Stimulated activated CD8-positive, alpha-beta memory T cell treated with anti-CD3 and anti-CD28 coated beads, Interleukin-15, amount 100 ng/mL, for 4 hours (primary cell): ENCODE results near the gene LRP1.

ENCODE experiments used
- DNase-seq, 2 donors: peaks; one replicate each; pipeline ENCODE4 v3.0.0-alpha.2; 2020; ENCODE audit warnings: low read depth in 2 of 2

Gene LRP1

DNA sequence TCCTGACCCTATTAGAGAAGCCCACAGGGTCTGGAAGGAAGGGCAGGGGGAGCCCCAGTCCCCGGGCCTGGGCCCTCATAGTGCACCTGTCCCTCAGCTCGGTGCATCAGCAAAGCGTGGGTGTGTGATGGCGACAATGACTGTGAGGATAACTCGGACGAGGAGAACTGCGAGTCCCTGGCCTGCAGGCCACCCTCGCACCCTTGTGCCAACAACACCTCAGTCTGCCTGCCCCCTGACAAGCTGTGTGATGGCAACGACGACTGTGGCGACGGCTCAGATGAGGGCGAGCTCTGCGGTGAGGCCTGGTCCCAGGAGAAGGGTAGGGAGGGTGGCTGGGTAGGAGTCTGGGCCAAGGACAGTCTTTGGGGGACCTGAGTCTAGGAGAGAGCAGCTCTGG, 45.4 kb downstream of the LRP1 start:
- DNase-seq, result no peak

- no peak for DNase-seq
Measured at GRCh38 chr12:57175428-57176138, 47.3 kb downstream of the LRP1 start.

DNA sequence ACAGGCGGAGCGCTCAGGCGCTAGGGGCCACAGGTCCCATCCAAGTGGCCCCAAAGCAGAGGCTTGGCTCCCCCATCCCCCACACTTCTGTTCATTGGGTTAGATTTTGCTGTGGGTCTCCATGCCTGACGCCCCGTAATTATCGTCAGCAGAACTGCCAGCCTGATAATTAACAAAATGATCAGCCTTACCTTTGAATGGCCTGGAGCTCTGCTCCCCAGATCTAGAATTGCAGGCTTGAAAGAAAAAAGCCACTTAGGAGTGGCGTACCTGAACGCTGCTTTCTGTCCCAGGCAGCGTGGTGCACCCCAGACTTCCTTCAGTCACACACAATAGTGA, 47.8 kb downstream of the LRP1 start:
- no peak for DNase-seq

DNA sequence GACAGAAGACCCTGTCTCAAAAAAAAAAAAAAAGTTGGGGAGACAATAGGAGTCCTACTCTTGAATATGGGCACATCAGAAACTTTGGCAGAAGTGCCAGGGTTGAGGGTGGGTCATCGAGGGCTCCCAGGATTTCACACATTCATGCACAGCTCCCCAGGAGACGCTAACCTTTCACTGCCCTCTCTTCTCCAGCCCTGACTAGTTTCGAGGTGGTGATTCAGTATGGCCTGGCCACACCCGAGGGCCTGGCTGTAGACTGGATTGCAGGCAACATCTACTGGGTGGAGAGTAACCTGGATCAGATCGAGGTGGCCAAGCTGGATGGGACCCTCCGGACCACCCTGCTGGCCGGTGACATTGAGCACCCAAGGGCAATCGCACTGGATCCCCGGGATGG, 48.6 kb downstream of the LRP1 start:
- no peak for DNase-seq

- no peak for DNase-seq
Measured at GRCh38 chr12:57177354-57177753, 49.1 kb downstream of the LRP1 start.

GRCh38 chr12:57178213-57178612, 49.9 kb downstream of the LRP1 start:
- no peak for DNase-seq

DNA sequence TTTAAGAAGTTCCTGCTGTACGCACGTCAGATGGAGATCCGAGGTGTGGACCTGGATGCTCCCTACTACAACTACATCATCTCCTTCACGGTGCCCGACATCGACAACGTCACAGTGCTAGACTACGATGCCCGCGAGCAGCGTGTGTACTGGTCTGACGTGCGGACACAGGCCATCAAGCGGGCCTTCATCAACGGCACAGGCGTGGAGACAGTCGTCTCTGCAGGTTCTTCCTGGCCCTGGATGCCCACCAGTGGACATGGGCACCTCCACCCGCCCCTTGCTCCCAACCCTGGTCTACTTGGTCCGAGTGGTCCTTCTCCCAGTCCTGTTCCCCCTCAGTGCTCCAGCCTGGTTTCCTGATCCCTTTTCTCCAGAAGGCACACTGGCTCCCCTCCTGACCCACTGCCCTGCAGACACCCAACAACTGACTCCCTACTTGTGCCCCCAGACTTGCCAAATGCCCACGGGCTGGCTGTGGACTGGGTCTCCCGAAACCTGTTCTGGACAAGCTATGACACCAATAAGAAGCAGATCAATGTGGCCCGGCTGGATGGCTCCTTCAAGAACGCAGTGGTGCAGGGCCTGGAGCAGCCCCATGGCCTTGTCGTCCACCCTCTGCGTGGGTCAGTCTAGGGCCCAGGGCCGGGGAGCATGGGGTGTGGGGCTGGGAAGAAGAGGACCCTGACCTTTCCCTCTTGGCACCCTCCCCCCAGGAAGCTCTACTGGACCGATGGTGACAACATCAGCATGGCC, 51.2 kb downstream of the LRP1 start:
- DNase-seq, result no peak

DNA sequence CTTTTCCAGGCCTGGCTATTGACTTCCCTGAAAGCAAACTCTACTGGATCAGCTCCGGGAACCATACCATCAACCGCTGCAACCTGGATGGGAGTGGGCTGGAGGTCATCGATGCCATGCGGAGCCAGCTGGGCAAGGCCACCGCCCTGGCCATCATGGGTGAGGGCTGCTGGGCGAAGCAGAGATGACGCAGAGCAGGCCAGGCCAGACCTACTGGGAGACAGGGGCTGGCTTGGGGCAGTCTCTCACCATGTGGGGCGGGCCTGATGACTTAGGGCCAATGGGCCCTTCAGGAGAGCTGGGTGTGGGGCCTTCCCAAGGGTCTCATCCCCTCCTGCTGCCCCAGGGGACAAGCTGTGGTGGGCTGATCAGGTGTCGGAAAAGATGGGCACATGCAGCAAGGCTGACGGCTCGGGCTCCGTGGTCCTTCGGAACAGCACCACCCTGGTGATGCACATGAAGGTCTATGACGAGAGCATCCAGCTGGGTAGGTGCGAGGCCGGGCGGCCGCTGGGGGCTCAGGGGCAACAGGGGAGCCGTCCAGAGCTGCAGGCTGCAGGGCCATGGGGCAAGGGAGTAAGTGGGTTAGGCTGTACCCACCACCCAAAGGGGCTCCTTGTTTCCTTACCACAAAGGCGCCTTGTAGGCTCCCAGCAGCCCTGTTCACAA, 52.2 kb downstream of the LRP1 start:
- DNase-seq, result no peak

GRCh38 chr12:57181072-57181471, 52.8 kb downstream of the LRP1 start:
- no peak for DNase-seq

DNA sequence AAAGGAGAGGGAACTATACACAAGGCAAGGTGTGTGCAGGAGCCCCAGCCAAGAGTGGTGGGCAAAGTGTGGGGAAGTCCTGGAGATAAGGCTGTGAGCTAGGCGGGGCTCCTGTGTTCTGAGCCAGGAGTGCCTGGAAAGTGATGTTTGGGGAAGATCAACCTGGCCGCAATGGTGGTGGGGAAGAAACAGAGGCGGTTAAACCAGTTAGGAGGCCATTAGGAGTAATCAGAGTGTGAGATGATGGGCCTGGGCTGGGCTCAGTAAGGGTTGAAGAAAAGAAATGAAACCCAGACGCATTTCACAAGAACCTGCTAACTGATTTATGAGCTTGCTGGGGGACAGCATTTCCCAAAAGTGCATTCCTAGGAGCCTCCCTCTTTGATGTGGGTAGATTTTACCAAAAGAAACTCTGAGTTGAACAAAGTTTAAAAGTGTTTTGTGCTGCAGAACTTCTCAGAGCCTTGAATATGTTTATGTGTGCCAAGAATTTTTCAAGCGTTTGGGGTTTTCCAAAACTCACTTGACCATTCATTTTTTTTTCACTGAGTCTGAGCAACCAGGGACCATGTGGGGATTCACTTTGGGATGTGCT, 53.4 kb downstream of the LRP1 start:
- DNase-seq, result no peak

DNA sequence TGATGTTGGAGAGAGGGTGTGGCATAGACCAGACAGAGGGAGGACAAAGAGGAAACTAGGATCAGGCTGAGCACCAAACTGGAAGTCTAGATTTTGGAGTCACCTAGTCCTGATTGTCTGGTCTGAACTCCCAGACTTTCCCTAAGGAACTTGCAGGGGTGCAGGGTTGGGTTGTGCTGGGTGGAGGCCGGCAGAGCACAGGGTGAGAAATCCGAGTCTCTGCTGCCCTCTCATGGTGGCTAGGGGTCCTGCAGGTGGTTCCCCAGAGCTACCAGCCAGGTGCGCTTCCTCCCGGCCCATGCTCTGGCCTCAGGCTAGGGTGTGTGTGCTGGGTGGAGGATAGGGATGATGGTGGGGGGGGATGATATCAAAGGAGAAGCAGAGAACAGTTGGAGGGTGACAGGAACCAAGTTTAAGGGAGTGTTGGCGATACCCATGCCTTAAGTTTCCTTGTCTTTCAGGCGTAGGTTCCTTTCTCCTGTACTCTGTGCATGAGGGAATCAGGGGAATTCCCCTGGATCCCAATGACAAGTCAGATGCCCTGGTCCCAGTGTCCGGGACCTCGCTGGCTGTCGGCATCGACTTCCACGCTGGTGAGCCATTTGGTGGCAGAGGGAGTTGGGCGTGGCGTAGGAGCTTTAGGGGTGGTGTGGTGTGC, 54.8 kb downstream of the LRP1 start:
- DNase-seq, result peak; percentile 42 to 58

- no peak for DNase-seq
Measured at GRCh38 chr12:57183939-57184725, 55.8 kb downstream of the LRP1 start.

GRCh38 chr12:57185403-57185802, 57.1 kb downstream of the LRP1 start:
- DNase-seq, result no peak

DNA sequence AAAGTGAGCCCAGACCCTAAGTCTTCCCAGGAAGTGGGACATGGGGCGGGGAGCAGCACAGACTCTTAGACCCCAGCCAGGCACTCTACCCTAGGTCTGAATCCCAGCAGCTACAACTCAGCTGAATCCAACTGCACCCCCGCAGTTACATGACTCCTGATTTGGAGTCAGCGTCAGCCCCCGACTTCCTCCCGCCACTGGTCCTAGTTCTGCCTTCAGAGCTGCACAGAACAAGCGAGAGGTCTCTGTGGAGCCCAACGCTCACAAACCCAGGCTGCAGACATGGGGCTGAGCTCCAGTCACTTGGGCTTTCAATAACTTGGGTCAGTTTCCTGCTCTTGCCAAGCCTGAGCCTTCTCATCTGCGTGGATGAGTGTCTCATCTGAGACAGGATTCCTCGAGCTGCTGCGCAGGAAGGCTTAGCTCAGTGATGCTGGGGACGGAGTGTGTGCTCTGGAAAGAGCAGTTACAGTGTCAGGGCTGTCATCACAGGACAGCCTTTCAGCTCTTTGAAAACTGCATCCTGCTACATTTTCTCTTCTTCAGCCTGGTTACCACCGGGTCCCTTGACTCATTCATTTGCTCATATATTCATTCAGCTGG, 57.7 kb downstream of the LRP1 start:
- no peak for DNase-seq

DNA sequence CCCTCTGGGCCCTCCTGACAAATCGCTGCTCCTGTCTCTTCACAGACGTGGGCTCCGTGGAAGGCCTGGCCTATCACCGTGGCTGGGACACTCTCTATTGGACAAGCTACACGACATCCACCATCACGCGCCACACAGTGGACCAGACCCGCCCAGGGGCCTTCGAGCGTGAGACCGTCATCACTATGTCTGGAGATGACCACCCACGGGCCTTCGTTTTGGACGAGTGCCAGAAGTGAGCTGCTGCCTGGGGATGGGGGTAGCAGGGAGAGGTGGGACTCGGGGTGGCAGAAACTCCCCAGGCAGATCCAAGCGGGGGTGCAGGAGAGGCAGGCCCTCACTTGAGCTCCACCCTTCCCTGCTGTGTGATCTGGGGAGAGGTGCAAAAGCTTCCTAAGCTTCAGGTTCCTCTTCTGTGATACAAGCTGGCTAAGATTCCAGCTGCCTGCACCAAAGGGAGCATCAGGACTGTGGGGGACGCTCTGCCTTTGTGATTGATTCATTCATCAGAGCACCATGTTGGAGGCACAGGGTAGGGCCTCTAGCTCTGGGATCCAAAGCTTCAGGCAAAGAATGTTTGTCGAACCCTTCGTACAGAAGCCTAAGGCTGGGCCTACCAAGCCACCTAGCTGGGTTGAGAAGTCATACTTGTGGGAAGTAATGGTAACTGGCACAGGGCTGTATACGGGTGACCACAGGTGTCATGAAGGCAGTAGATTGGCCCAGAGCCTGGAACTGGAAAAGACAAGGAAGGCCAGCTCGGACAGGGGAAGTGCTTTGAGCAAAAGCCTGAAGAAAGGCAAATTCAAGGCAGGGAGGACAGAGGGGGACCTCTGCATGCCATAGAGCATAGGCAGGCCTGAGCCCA, 59.2 kb downstream of the LRP1 start:
- DNase-seq, result no peak

GRCh38 chr12:57188090-57188425, 59.8 kb downstream of the LRP1 start:
- DNase-seq, result no peak

DNA sequence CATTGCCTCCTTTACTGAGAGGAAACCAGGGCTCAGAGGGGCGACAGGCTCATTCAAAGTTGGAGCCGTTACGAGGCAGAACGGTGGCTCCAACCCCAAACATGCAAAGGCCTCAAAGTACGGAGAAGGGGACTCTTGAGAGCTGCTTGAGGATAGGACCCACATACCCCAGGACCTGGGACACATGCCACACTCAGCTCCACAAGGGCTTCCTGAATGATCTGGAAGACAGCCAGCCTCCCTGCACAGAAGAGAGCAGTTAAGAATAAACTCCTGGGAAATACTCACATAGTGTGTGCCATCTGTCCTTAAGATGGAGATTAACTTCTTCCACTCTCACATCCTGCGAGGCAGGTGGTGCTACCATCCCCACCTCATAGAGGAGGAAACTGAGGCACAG, 61.8 kb downstream of the LRP1 start:
- no peak for DNase-seq

DNA sequence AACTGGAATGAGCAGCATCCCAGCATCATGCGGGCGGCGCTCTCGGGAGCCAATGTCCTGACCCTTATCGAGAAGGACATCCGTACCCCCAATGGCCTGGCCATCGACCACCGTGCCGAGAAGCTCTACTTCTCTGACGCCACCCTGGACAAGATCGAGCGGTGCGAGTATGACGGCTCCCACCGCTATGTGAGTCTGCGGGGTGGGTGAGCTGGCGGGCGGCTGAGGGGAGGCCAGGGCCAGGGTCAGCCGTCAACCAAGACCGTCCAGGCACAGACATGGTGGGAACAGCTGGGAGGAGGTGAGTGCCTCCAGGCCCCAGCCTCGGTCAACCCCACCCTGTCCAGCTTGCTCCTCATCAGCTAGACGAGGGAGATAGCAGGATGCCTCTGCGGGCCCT, 62.5 kb downstream of the LRP1 start:
- no peak for DNase-seq

GRCh38 chr12:57191410-57191809, 63.1 kb downstream of the LRP1 start:
- DNase-seq, result no peak

DNA sequence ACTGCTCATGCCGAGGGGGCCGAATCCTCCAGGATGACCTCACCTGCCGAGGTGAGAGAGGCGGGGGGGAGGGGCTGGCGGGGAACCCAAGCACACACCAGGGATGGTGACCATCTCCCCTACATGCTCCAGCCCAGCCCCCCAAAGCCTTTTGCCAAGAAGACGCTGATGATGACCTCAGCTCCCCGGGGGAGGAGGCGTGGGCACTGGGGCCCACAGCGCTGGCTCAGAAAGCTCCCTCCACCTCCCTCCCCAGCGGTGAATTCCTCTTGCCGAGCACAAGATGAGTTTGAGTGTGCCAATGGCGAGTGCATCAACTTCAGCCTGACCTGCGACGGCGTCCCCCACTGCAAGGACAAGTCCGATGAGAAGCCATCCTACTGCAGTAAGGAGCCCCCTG, 64.6 kb downstream of the LRP1 start:
- no peak for DNase-seq
